GM20431 (cell line): Measurements from ENCODE around the gene SNX24.

Experiments used
- in situ Hi-C: fragments of 300-500 bp; cut with MseI, MboI; formaldehyde crosslinking; loops from one replicate; pipeline ENCODE4 v1.15.0; 2020; ENCODE audit warnings: low sequenced_read_pairs; ENCODE audit not compliant: unreplicated experiment

SNX24 gene

DNA sequence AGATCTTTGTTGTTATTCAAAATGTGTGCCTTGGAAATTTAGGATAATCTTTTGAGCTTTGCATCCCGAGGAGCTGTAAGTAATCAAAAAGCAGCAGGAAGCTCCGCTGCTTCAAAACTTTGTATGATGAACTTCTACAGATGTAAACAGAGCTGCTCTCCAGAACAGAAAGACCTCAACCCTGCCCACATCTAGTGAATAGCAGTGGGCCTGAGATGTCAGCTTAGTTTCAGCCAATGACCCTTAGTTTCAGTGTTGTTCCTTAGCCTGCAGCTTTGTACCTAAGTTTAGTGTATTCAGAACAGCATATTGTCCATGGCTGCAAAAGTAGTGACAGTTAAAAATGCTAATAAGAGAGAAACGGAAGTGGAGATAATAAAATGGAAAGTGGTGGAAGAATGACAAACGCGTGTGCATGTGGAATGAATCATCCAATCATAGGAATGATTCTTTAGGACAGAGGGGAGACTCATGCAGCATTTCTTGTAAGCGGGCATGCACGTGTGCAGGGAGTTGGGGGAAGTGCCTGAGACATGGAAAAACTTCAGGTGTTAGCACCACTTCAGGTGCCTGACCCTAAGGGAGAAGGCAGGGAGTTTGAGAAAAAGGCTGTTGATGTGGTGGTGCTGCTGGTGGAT, 24.9 kb downstream of the SNX24 start:
- in situ Hi-C loops: no loop called here

DNA sequence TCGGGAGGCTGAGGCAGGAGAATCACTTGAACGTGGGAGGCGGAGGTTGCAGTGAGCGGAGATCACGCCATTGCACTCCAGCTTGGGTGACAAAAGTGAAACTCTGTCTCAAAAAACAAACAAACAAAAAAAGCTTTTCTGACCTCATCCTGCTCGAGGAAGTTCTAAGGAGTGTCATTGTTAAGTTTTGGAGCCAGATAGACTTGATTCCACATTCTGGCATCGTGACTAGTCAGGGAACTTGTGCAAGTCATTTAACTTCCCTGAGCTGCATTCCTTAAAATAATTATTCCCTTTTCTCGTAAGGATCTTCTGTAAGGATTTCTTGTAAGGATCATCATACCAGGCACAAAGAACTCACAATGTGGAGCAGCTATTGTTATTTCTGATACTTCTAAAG, 26.2 kb downstream of the SNX24 start:
- in situ Hi-C loops: no loop called here

DNA sequence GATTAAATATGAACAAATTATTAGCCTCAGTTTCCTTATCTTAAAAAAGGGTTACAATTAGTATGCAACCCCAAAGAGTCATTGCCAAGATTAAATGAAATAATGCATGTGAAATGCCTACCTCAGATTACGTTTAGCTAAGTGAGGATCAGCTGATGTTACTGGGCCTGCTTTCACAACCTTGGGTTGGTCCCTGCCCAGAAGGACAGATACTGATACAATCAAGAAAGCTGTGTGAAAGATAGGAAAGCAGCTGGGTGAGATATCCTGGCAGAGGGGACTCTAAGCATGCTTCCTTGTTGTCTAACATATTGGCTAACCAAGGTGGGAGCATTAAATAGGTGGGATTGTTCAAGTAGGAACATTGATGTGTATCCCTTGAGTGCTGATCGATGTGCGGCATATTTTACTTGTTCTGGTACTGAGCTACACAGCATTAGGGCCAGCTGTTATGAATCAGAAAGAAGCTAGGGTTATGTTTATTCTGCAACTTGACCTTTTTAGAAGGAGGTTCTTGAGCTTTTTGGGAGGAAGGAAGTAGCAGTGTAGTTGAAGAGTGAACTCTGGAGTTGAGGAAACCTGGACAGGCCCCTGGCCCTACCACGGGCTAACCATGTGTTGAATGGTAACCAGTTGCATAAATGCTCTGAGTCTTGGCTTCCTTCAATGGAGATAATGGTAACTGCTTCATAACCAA, 28.9 kb downstream of the SNX24 start:
- in situ Hi-C loops: no loop called here

DNA sequence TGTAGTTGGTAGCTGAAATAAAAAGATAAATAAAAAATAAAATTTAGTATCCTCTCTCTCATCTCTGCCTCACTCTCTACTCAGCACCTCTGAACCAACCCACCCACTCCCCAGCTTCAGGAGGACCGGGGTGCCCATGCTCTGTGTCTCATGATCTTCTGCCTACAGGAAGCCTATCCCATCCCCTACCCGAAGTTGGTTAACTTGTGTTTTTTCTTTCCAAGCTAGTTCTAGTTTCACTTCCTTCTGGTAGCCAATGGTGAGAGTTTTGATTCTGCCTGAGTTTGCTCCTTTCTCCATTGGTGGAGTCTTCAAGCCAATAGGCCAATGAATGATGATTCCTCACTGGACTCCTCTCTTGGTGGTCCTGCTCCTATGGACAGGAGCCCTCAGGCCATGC, 32.1 kb downstream of the SNX24 start:
- in situ Hi-C loops: no loop called here

DNA sequence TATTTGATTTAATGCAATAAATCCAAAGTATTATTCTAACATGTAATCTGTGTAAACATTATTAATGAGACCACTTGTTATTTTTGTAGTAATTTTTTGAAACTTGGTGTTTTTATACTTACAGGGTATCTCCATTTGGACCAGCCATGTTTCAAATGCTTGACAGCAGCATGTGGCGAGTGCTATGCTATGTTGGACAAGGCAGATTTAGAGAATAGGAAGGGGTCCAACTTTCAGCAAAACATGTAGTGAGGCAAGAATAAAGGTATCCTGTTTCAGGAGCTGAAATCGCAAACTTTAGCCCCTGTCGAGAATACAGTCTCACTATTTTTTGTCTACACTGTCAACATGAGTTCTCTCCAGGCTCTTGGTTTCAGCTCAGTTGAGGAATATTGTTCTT, 33.7 kb downstream of the SNX24 start:
- in situ Hi-C loops: no loop called here

DNA sequence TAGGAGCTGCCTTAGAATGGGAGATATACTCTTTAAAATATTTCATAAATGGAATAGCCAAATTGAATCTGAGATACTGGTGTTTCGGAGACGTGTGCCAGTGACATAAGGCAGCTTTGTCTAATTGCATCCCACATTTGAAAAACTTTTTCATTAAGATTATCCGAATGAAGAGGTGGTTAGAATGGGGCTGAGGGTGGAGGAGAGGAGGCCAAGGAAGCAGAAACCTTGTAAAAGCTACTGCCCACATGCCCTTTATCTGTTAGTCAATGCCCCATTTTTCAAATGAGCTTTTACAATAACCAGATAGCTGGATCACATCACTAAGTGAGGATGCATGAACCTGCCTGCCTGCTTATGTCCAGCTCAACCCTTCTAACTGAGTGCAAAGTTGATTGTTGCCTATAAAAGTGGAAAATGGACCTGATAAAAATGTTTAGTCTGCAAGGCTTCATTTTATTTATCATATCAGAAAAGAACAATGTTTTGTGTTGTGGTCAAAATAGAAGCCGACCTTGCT, 34.8 kb downstream of the SNX24 start:
- in situ Hi-C loops: no loop called here

DNA sequence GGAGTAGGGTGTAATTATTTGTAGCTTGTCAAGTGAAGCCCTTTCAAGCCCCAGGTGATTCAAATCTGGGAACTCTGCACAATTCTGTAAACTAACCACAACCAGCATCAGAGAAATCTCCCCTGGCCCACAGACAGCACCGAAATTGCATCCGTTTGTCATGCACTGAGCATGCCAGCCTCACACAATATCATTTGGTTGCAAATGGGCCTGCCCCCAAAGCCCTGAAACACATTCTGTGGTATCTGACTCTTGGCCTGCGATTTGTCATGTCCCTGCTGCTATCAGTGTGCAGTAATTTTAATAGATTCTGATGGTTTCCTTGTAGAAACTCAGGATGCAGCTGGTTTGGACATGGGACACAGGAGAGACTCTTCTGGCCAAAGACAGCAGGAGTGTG, 35.3 kb downstream of the SNX24 start:
- in situ Hi-C loops: no loop called here

DNA sequence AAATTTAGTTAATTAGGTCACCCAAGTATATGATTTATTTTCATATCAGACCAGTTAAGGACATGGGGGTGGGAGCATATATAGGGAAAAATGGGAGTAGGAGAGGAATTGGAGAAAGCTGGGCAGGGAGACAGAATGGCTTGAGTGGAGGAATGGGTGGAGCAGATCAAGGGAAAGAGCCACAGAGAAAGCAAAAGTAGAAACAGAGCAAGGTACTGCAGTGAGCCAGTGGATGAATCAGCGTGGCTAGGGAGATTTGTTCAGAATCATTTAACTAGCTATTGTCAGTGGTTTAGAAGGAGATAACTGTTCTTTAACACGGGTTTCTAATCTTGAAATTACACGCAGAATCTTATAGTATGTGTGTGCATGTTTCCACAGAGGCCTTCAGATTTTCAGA, 37.4 kb downstream of the SNX24 start:
- in situ Hi-C loops: no loop called here

DNA sequence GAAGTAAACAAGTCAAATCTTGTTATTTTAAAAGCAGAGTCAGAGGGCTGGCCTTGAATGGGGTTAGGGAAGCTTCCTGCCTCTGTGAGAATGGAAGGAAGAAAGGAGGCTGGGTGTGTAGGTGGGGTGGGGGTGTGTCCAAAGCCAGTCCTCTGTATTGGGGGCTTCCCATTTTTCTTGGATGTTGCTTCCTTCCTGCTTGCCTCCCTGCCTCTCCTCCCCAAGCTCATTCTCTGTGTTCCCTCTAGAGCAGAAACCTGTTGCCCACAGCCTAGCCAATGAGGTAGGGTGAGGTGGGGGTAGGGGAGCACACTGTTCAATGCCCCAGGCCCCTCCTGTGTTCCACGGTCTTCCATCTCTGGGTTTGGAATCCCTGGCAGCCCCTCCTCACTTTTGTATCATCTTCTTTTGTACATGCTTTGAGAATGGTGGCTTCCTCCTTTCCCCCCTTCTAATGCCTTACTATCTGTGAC, 39.7 kb downstream of the SNX24 start:
- in situ Hi-C loops: no loop called here

DNA sequence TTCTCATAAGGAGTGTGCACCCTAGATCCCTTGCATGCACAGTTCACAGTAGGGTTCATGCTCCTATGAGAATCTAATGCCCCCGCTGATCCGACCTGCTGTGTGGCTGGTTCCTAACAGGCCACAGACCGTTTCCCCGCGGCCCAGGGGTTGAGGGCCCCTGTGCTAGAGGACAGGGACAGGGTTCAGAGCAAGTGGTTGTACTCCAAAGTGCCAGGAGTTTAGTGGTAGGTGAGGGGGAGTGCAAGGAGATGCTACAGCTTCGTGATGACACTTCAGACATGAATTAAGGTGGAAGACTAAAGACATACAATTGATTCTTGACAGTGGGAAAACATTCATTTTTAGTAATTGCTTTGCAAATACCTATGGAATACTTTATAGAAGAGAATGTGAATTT, 40.5 kb downstream of the SNX24 start:
- in situ Hi-C loops: no loop called here

DNA sequence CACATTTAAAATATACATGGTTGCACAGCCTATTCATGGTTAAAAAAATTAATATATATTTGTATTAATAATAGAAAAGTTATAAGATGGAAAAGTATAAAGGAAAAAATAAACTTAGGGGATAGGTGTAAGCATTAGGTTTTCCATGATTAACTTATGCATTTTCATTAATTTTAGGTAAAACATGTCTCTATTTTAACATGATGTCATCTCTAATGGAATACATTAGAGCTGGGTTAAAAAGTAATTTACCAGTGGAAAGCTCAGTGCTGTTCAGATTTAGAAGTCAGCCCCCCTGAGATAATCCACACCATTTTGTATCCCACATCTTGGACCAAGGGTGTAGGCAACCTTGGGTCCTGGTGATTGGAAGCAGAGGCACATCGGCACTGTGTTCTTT, 49.7 kb downstream of the SNX24 start:
- in situ Hi-C loops: no loop called here

DNA sequence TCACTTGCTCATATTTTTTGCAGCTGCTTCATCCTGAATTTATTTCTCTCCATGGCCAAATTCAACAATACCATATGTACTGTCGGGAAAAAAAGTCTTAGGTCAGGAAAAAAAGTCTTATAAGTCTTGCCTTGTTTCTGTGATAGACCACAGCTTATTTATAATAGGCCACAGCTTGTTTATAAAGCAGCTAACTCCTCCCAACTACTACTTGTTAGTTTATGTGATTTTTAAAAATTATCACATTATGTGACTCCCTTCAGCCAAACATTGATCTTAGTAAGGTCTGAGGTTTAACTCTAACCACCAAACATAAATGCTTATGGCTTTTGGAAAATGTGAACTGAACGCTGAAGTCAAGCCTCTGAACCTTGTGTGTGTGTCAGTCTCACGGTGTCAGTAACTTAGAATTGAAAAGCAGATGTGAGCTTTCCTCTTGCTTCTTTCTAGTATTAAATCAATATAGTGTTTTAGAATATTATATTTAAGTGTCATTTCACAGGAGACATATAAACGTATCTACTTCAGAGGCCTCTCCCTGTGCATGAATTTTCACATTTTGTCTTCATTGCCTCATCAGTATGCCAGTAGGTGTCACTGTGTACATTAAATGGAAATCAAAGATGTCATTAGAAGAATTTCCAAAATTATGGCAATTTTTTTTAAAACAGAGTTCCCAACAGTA, 51.3 kb downstream of the SNX24 start:
- in situ Hi-C loops: no loop called here

DNA sequence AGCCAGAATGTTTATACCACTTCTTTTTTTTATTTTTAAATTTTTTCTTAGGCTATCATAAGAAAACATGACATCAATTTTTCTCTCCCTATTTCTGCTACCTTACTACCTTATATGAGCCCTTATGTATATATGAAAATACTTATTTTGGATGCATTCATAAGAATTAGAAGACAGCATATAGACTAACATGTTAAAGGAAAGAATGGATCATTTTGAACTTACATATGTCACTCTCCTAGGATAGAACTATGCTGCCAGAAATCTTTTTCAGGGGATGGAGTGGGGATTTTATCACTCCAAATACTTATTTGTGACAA, 51.8 kb downstream of the SNX24 start:
- in situ Hi-C loops: no loop called here

DNA sequence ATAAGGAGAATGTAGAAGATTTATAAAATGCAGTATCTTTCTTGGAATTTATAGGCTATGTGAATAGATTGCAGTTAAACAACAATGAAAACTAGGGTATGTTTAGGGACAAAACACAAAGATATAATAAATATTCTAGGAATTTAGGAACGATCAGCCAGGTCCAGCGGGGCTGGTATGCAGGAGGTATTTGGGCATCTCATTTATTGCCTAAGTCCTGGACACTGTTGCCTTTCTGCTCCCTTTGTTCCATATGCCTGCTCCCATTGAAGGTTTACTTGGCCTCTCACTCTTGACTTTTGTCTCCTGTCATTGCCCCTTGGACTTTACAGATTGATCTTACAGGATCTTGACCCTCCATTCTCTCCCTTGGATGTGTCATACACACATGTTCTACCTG, 55.9 kb downstream of the SNX24 start:
- in situ Hi-C loops: loop anchor here (10.0 kb wide), 1 partner anchor 103 kb away; no protein-coding TSS in a partner anchor

DNA sequence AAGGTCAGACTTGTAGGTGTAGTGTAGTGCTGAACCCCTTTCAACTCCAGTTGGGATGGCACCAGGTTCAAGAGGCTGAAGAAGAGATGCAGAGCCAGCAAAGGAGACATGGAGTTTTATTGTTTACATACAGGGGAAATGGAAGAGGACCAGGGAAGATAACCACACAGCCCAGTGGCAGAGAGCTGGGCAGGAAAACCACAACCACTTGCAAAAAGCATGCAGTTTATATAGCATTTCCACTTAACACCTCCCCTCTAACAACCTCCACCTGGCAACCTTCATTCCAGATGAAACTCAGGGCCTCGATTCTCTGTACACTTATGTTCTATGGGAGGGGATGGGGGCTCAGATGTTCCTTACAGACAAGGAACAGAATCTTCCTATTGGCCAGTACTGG, 56.9 kb downstream of the SNX24 start:
- in situ Hi-C loops: loop anchor here (10.0 kb wide), 1 partner anchor 103 kb away; no protein-coding TSS in a partner anchor

DNA sequence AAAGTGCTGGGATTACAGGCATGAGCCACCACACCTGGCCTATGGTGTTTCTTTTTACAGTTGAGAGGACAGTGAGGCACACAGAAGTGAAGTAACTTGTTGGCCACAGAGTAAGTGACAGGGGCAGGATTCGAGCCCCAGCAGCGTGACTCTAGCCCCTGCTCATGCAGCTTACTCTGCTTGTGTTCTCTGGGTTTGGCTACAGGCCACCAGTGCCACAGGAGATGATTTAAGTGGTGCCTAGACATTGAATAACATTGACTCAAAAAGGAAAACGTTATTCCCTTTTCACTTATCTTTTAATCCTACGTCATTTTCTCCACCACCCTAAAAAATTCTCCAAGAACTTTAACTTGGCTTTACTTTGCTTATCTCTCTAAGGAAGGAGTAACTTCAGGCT, 61.4 kb downstream of the SNX24 start:
- in situ Hi-C loops: loop anchor here (10.0 kb wide), 1 partner anchor 98 kb away; no protein-coding TSS in a partner anchor

DNA sequence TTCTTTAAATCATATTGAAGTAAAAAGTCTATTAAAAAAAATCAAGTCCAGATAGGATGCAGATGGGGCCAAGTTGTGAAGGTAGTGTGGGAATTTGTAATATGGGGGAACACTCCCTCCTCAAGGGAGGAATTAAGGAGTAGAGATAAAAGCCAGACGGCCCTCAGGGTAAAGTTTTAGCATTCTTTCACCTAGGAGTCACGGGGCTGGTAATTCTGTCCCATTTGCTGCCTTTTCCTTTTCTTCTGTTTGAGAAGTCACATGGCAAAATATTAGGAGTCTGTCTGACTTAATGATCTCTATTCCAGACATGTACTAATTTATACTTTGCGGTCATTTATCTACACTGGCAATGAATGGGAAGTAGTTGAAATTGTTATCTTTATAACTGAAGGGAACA, 61.9 kb downstream of the SNX24 start:
- in situ Hi-C loops: loop anchor here (10.0 kb wide), 1 partner anchor 98 kb away; no protein-coding TSS in a partner anchor

DNA sequence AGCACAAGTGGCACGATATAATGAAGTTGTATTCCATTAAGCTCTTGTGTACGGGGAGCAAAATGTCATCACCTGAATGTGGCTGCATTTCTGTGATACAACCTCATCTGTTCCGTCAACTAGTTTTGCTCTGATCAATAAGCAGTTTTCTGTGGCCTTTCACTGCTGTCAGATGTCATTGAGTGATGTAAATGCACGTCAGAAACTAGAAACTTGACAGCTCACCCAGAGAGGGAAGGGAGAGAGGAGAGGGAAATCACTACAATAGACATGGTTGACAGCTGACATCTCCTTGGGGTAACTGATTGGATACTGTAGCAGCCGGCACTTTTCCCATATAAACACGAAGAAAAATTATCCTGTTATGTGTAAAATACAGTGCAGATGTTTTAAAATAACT, 62.7 kb downstream of the SNX24 start:
- in situ Hi-C loops: loop anchor here (10.0 kb wide), 1 partner anchor 97 kb away; no protein-coding TSS in a partner anchor

DNA sequence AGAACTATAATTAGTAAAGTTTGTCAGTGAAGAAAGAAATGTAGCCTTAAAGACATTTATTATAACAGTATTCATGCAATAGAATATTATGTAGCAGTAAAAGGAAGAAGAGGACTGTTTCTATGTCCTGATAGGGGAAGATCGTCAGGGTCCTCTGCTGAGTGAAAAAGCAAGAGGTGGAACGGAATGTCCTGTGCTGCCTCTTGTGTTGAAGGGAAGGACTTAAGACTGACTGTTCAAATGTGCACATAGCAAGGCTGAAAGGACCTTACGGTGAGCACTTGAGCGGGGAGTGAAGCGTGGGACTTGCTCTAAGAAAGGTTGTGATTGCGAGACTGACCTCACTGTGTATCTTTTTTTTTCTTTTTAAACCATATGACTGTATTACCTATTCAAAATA, 63.2 kb downstream of the SNX24 start:
- in situ Hi-C loops: loop anchor here (10.0 kb wide), 1 partner anchor 96 kb away; no protein-coding TSS in a partner anchor

DNA sequence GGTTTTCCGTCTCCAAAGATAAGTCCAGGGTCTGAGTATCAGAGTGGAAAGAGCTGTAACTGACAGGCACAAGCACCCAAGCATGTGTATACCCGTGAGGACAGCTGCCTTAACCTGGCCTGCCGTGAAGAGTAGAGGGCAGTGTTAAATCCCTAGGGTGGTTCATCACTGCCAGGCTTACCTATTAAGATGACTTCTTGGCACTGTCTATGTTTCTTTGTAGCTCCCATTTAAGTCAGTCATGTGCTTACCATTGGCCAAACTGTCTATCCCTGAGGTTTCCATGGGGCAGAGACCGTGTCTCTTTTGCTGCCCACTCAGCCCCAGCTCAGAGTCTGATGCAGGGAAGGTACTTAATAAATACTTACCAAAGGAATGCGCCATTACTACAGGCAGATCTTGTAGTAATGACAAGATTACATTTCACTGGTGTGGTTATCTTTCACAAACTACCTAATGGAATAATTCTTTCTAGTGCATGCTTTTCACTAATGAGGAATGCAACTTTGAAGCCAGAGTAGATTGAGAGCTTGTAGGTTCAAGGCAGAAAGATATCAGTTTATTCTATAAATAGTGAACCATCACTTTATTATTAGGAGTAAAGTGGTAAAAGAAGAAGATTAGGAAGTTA, 64.2 kb downstream of the SNX24 start:
- in situ Hi-C loops: loop anchor here (10.0 kb wide), 1 partner anchor 95 kb away; no protein-coding TSS in a partner anchor
